ENCODE measurements around the gene IRX1. TPM values are rescaled to one million over a fixed set of nuclear protein-coding genes. Genes with fewer than 3 reads are reported as not detected.

IRX1 gene
- total RNA-seq, result 1.4 and 3.2 TPM in 2 replicates

DNA sequence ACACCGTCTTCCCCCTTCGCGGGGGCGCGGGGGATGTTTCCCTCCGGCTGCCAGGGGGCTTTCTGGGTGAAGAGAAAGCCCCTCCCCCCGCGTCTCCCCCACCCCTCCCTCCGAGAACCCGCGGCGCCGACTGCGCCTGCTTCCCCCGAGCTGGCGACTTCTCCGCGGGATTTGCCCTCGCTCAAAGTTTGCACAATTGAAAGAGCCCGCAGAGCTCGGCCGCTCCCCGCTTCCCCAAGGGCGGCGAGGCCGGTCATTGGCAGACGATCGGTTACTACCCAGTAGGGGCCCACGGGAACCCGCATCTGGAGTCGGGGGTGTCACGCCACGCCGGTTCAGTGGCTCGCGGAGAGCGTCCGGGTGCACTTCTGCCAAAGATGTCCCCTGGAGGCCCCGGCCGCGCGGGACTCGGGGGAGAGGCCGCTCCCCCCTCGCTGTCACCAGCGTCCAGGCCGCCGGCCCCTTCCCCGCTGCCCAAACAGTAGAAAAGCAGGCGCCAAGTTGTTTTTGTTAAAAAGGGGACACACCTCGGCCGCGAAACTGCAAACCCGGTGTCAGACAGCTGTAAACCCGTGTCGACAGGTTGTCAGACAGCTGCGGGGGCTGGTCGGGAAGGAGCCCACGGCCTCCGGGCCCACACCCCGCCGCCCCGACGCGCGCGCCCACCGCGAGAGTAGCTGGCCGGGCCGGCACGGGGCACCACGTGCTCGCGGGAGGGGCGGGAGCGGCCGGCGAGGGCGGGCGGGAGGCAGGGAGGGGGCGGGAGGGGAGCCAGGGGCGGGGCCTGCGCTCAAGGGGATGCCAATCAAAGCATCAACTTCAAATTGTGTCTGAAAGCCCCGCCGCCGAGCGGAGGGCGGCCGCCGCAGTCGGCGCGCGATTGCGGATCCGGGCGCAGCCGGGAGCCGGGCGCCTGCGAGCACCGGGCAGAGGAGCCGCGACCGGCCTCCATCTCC, at the start of gene IRX1:
IRX1 (plus strand) TSS at position 827 of the 956 bp plus-strand sequence. CDS start 274 bp downstream, outside the sequence.
- Histone ChIP-seq H3K9me3 (ENCODE audit: low read depth, low read length) (no peaks in the 10 kb centered on the region), H3K4me3 (ENCODE audit: insufficient read depth, low read length) (peak within 1 kb of the TSS; percentile 49), H3K27ac (ENCODE audit: low read depth, low read length) (no peak within 1 kb of the TSS), H3K4me1 (ENCODE audit: insufficient read depth, low read length) (no peaks in the 10 kb centered on the region), H3K27me3 (ENCODE audit: insufficient read depth, low read length) (peaks cover 6% of the 10 kb centered on the region), H3K36me3 (ENCODE audit: insufficient read depth, low read length) (no peaks in the 10 kb centered on the region), H2AFZ (ENCODE audit: low read length) (no peak within 1 kb of the TSS), H3K79me2 (ENCODE audit: insufficient read depth, low read length) (no peaks in the 10 kb centered on the region), H4K20me1 (ENCODE audit: insufficient read depth, low read length) (no peaks in the 10 kb centered on the region), H3K4me2 (ENCODE audit: insufficient read depth, low read length) (no peak within 1 kb of the TSS)
- peak; percentile 86 for DNase-seq (ENCODE audit: insufficient read length, low spot score, missing footprints)
- TF ChIP-seq, protein P1, sequence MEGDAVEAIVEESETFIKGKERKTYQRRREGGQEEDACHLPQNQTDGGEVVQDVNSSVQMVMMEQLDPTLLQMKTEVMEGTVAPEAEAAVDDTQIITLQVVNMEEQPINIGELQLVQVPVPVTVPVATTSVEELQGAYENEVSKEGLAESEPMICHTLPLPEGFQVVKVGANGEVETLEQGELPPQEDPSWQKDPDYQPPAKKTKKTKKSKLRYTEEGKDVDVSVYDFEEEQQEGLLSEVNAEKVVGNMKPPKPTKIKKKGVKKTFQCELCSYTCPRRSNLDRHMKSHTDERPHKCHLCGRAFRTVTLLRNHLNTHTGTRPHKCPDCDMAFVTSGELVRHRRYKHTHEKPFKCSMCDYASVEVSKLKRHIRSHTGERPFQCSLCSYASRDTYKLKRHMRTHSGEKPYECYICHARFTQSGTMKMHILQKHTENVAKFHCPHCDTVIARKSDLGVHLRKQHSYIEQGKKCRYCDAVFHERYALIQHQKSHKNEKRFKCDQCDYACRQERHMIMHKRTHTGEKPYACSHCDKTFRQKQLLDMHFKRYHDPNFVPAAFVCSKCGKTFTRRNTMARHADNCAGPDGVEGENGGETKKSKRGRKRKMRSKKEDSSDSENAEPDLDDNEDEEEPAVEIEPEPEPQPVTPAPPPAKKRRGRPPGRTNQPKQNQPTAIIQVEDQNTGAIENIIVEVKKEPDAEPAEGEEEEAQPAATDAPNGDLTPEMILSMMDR (IDR thresholded peaks at IDR 0.05; ENCODE audit: extremely low read depth, low read depth, low read length), result no peak

DNA sequence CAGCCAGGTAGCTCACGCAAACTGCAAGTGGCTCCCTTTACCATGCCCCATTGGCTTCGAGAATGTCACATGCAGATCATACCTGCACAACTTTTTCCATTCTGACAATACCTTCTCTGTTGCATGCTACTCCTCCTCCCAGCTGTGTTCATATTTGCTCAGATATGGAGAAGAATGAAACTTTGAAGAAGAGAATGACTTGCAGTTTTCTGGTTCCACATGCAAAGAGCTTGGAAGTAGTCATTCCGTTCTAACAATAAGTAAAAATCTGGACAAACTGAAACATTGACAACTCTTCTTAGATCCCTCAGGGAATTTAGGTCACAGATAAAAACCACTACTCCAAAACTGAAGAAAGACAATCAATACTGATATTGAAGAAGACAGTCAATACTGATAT, 49.6 kb upstream of the IRX1 start:
- no peak overlapping the region for H3K4me2 ChIP-seq (ENCODE audit: insufficient read depth, low read length)
- H3K4me3 ChIP-seq (ENCODE audit: insufficient read depth, low read length), result no peak overlapping the region
- H3K27ac ChIP-seq (ENCODE audit: low read depth, low read length), result no peak overlapping the region
- TF ChIP-seq, protein P1 (IDR thresholded peaks at IDR 0.05; ENCODE audit: extremely low read depth, low read depth, low read length), result no peak
- H3K27me3 ChIP-seq (ENCODE audit: insufficient read depth, low read length), result no peaks in the 10 kb centered on the region
- H4K20me1 ChIP-seq (ENCODE audit: insufficient read depth, low read length), result no peaks in the 10 kb centered on the region
- no peaks in the 10 kb centered on the region for H3K79me2 ChIP-seq (ENCODE audit: insufficient read depth, low read length)
- no peaks in the 10 kb centered on the region for H3K4me1 ChIP-seq (ENCODE audit: insufficient read depth, low read length)
- DNase-seq (ENCODE audit: insufficient read length, low spot score, missing footprints), result no peak
- no peak overlapping the region for H2AFZ ChIP-seq (ENCODE audit: low read length)
- H3K36me3 ChIP-seq (ENCODE audit: insufficient read depth, low read length), result no peaks in the 10 kb centered on the region
- H3K9me3 ChIP-seq (ENCODE audit: low read depth, low read length), result peaks cover 10% of the 10 kb centered on the region

DNA sequence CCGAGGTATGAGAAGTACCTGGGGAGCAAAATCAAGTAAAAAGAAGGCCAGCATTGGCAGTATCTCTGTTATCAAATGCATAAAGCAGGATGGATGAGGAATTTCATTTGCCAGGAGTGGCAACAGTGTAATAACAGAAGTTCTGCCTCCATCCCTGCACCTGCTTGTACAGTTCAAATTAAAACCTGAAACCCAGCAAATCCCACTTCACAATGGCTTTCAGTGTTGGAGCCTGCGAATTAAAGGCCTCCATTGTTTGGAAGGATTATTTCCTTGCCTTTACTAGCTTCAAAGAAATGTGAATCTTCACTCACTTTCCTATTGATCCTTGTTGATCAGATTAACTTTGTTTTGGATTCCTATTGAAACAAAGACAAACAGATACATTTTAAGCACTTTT, 31.5 kb upstream of the IRX1 start:
- Histone ChIP-seq H3K4me1 (ENCODE audit: insufficient read depth, low read length) (no peaks in the 10 kb centered on the region), H3K4me3 (ENCODE audit: insufficient read depth, low read length) (no peak overlapping the region), H2AFZ (ENCODE audit: low read length) (no peak overlapping the region), H3K36me3 (ENCODE audit: insufficient read depth, low read length) (no peaks in the 10 kb centered on the region), H3K27ac (ENCODE audit: low read depth, low read length) (no peak overlapping the region), H3K4me2 (ENCODE audit: insufficient read depth, low read length) (no peak overlapping the region), H3K27me3 (ENCODE audit: insufficient read depth, low read length) (no peaks in the 10 kb centered on the region), H3K9me3 (ENCODE audit: low read depth, low read length) (no peaks in the 10 kb centered on the region), H4K20me1 (ENCODE audit: insufficient read depth, low read length) (no peaks in the 10 kb centered on the region), H3K79me2 (ENCODE audit: insufficient read depth, low read length) (no peaks in the 10 kb centered on the region)
- TF ChIP-seq, protein P1 (IDR thresholded peaks at IDR 0.05; ENCODE audit: extremely low read depth, low read depth, low read length), result no peak
- no peak for DNase-seq (ENCODE audit: insufficient read length, low spot score, missing footprints)

DNA sequence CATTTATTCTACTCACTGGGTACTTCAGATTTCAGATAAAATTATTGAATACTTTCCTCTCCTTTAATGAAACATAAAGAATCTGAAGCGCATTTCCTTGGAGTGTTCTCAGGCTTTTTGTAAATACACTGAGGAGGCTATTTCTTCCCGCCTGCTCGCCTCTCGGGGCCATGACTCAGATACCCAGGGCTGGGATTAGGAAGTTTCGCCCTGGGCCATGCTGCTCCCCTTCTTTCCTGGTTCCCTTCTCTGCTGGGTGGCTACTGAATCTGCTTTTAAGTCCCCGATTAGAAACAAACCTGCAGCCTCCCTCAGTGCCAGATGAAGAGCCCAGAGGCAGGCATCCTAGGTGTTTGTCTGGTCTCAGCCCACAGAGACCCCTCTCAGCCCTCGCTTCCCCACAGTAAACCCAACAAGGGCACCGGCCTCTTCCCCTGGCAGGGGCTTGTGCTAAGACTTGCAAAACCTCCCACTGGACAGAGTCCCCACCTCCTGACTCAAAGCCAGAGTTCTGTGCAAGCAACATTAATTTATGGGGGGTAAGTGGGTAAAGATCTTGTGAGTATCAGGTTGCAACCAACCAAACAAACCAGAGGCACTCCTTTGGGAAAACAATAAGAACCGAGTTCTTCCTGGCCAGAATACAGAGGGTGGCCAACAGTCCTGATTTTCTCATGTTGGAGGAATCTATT, 30.7 kb upstream of the IRX1 start:
- Histone ChIP-seq H3K36me3 (ENCODE audit: insufficient read depth, low read length) (no peaks in the 10 kb centered on the region), H4K20me1 (ENCODE audit: insufficient read depth, low read length) (no peaks in the 10 kb centered on the region), H3K79me2 (ENCODE audit: insufficient read depth, low read length) (no peaks in the 10 kb centered on the region), H3K4me2 (ENCODE audit: insufficient read depth, low read length) (no peak overlapping the region), H2AFZ (ENCODE audit: low read length) (no peak overlapping the region), H3K4me3 (ENCODE audit: insufficient read depth, low read length) (no peak overlapping the region), H3K4me1 (ENCODE audit: insufficient read depth, low read length) (no peaks in the 10 kb centered on the region), H3K27ac (ENCODE audit: low read depth, low read length) (no peak overlapping the region), H3K9me3 (ENCODE audit: low read depth, low read length) (no peaks in the 10 kb centered on the region), H3K27me3 (ENCODE audit: insufficient read depth, low read length) (no peaks in the 10 kb centered on the region)
- TF ChIP-seq, protein P1 (IDR thresholded peaks at IDR 0.05; ENCODE audit: extremely low read depth, low read depth, low read length), result no peak
- DNase-seq (ENCODE audit: insufficient read length, low spot score, missing footprints), result no peak
